Activated B cell treated with CpG ODN at 0.5 μM for 24 hours (primary cell): Measurements from ENCODE around the gene MKLN1. TPM values are rescaled to one million over a fixed set of nuclear protein-coding genes. Genes with fewer than 3 reads are reported as not detected.

Experiments used
- ATAC-seq: fragments of 200-7000 bp; cut with Tn5 transposase; one replicate; pipeline ENCODE4 v1.10.0; 2021; ENCODE audit warnings: low read depth, mild to moderate bottlenecking, moderate library complexity
- CTCF ChIA-PET: fragments of 350-600 bp; sonication (Branson Sonifier 250); formaldehyde crosslinking; loops from one replicate; lab custom pipeline; 2021; ENCODE audit warnings: antibody characterized with exemption; lab: Charles Lee
- POLR2A ChIA-PET: fragments of 350-600 bp; sonication (Branson Sonifier 250); formaldehyde crosslinking; loops from one replicate; lab custom pipeline; 2021; ENCODE audit warnings: antibody characterized with exemption; lab: Charles Lee
- DNase-seq: peaks from one replicate; pipeline ENCODE4 v3.0.0; 2022
- H3K27ac Mint-ChIP-seq: one replicate; pipeline ENCODE4 v1.8.0; 2020; ENCODE audit warnings: mixed read lengths
- H3K27me3 Mint-ChIP-seq: one replicate; pipeline ENCODE4 v1.8.0; 2021; ENCODE audit warnings: mixed read lengths
- H3K36me3 Mint-ChIP-seq: one replicate; pipeline ENCODE4 v1.8.0; 2021; ENCODE audit warnings: low read depth, mixed read lengths
- H3K4me1 Mint-ChIP-seq: one replicate; pipeline ENCODE4 v1.8.0; 2021; ENCODE audit warnings: mixed read lengths
- H3K4me3 Mint-ChIP-seq: one replicate; pipeline ENCODE4 v1.8.0; 2020; ENCODE audit warnings: mild to moderate bottlenecking, mixed read lengths
- H3K9me3 Mint-ChIP-seq: one replicate; pipeline ENCODE4 v1.8.0; 2020; ENCODE audit warnings: mixed read lengths
- CTCF ChIP-seq: fragments of 200-600 bp; IDR thresholded peaks from one replicate; pipeline ENCODE4 v1.8.0; 2022; ENCODE audit warnings: antibody characterized with exemption, mild to moderate bottlenecking
- intact Hi-C: fragments of 100-400 bp; cut with micrococcal nuclease; formaldehyde crosslinking; loops from one replicate; pipeline ENCODE4 v1.15.1; 2024
- total RNA-seq: library from RNA; stranded (reverse); gene quantifications from 2 replicates; pipeline ENCODE4 v1.2.3, GENCODE V29; 2022

The MKLN1 gene
- total RNA-seq, 1 donor from 2014 or later = 64.6 TPM

- intact Hi-C loops = no loop called here
- ChIA-PET CTCF (interaction anchor here (0.6 to 0.7 kb wide), 2 partner anchors 16 to 171 kb away, joined by 3 read pairs; no protein-coding TSS in a partner anchor), POLR2A (no interaction called here)
- H3K9me3 Mint-ChIP-seq = no peaks in the 10 kb centered on the region
- H3K27me3 Mint-ChIP-seq = no peaks in the 10 kb centered on the region
- H3K4me1 Mint-ChIP-seq = no peaks in the 10 kb centered on the region
- H3K4me3 Mint-ChIP-seq = no peak overlapping the region
- TF ChIP-seq CTCF = no peak
- ATAC-seq (no peak), DNase-seq (no peak)
- H3K36me3 Mint-ChIP-seq = no peaks in the 10 kb centered on the region
- H3K27ac Mint-ChIP-seq = no peak overlapping the region
Observed at GRCh38 chr7:131293018-131293417, 34.7 kb upstream of the MKLN1 start.

GRCh38 chr7:131294553-131294952, 33.1 kb upstream of the MKLN1 start:
- H3K27ac Mint-ChIP-seq = no peak overlapping the region
- H3K9me3 Mint-ChIP-seq = no peaks in the 10 kb centered on the region
- DNase-seq (no peak), ATAC-seq (no peak)
- TF ChIP-seq CTCF = no peak
- H3K27me3 Mint-ChIP-seq = no peaks in the 10 kb centered on the region
- no peaks in the 10 kb centered on the region for H3K36me3 Mint-ChIP-seq
- intact Hi-C loops = no loop called here
- H3K4me1 Mint-ChIP-seq = no peaks in the 10 kb centered on the region
- H3K4me3 Mint-ChIP-seq = no peak overlapping the region
- POLR2A ChIA-PET = no interaction called here
- CTCF ChIA-PET = interaction anchor here (0.7 kb wide), 1 partner anchor 9 kb away, joined by 3 read pairs; no protein-coding TSS in a partner anchor

GRCh38 chr7:131298608-131298992, 29.1 kb upstream of the MKLN1 start:
- H3K4me1 Mint-ChIP-seq = no peaks in the 10 kb centered on the region
- CTCF ChIA-PET = no interaction called here
- intact Hi-C loops = no loop called here

GRCh38 chr7:131299074-131299473, 28.6 kb upstream of the MKLN1 start:
- intact Hi-C loops = no loop called here
- Mint-ChIP-seq H3K4me1 (no peaks in the 10 kb centered on the region), H3K4me3 (no peak overlapping the region), H3K9me3 (no peaks in the 10 kb centered on the region), H3K27ac (no peak overlapping the region), H3K36me3 (no peaks in the 10 kb centered on the region), H3K27me3 (no peaks in the 10 kb centered on the region)
- CTCF ChIA-PET = no interaction called here
- no peak for TF ChIP-seq CTCF
- DNase-seq (no peak), ATAC-seq (no peak)
- POLR2A ChIA-PET = no interaction called here

More at GRCh38 chr7:131298608-131298992, 29.1 kb upstream of the MKLN1 start:
- POLR2A ChIA-PET = no interaction called here
- TF ChIP-seq CTCF = no peak
- no peak overlapping the region for H3K4me3 Mint-ChIP-seq
- H3K27ac Mint-ChIP-seq = no peak overlapping the region
- DNase-seq = no peak
- no peaks in the 10 kb centered on the region for H3K27me3 Mint-ChIP-seq
- no peaks in the 10 kb centered on the region for H3K36me3 Mint-ChIP-seq
- ATAC-seq = no peak
- no peaks in the 10 kb centered on the region for H3K9me3 Mint-ChIP-seq

GRCh38 chr7:131300078-131300477, 27.6 kb upstream of the MKLN1 start:
- ATAC-seq (no peak), DNase-seq (no peak)
- POLR2A ChIA-PET = no interaction called here
- Mint-ChIP-seq H3K27ac (no peak overlapping the region), H3K9me3 (no peaks in the 10 kb centered on the region), H3K27me3 (no peaks in the 10 kb centered on the region), H3K4me3 (no peak overlapping the region), H3K4me1 (no peaks in the 10 kb centered on the region), H3K36me3 (no peaks in the 10 kb centered on the region)
- CTCF ChIA-PET = no interaction called here
- no peak for TF ChIP-seq CTCF
- intact Hi-C loops = no loop called here
